Stimulated activated naive CD8-positive, alpha-beta T cell treated with anti-CD3 and anti-CD28 coated beads, Interleukin-15, Interleukin-2, amounts not matched to agents 100 U/mL and 50 U/mL, for 24 hours (primary cell): Measurements from ENCODE around the gene GAGE12H.
"Not testable (repeated sequence)": the region's sequence is repeated elsewhere in the genome, so short reads cannot be mapped to it uniquely, and the experiment has no call there.

ENCODE experiments used
- ATAC-seq: fragments of 150-1000 bp; cut with Tn5 transposase; one replicate; pipeline ENCODE4 v1.10.0; 2021
- DNase-seq: peaks from one replicate; pipeline ENCODE4 v3.0.0; 2021

GAGE12H gene

GRCh38 chrX:49579649-49580048 lies at the start of gene GAGE12H:
GAGE12H (plus strand) TSS chrX:49579949; CDS start chrX:49581104, 1,155 bp downstream.
- not testable (repeated sequence) for ATAC-seq, DNase-seq

- not testable (repeated sequence) for ATAC-seq, DNase-seq
Observed at GRCh38 chrX:49531877-49532276, 47.9 kb upstream of the GAGE12H start, which contains the start of gene GAGE12C. GAGE12C (plus strand) TSS chrX:49532177; CDS start chrX:49533332, 1,155 bp downstream.

GRCh38 chrX:49541433-49541832 lies 38.3 kb upstream of the GAGE12H start, which contains the start of gene GAGE12D:
GAGE12D (plus strand) TSS chrX:49541733; CDS start chrX:49542888, 1,155 bp downstream.
- not testable (repeated sequence) for ATAC-seq, DNase-seq

- DNase-seq, ATAC-seq: not testable (repeated sequence)
Observed at GRCh38 chrX:49550989-49551388, 28.8 kb upstream of the GAGE12H start, which contains the start of gene GAGE12E. GAGE12E (plus strand) TSS chrX:49551289; CDS start chrX:49552444, 1,155 bp downstream.

GRCh38 chrX:49560542-49560941 lies 19.2 kb upstream of the GAGE12H start, which contains the start of gene GAGE12F:
GAGE12F (plus strand) TSS chrX:49560842; CDS start chrX:49561997, 1,155 bp downstream.
- not testable (repeated sequence) for ATAC-seq, DNase-seq

- ATAC-seq, DNase-seq: not testable (repeated sequence)
Observed at GRCh38 chrX:49568728-49569127, 11.0 kb upstream of the GAGE12H start.

- not testable (repeated sequence) for ATAC-seq, DNase-seq
Observed at GRCh38 chrX:49569152-49569551, 10.6 kb upstream of the GAGE12H start.

GRCh38 chrX:49570100-49570499 lies 9.6 kb upstream of the GAGE12H start, which contains the start of gene GAGE12G:
GAGE12G (plus strand) TSS chrX:49570400; CDS start chrX:49571555, 1,155 bp downstream.
- ATAC-seq, DNase-seq: not testable (repeated sequence)

- not testable (repeated sequence) for DNase-seq
Observed at GRCh38 chrX:49589196-49589595, 9.4 kb downstream of the GAGE12H start, which contains the start of gene GAGE2A. GAGE2A (plus strand) TSS chrX:49589496; CDS start chrX:49590651, 1,155 bp downstream.

GRCh38 chrX:49589769-49590478 lies 10.2 kb downstream of the GAGE12H start:
- peak; percentile 2 for DNase-seq

More at GRCh38 chrX:49589196-49589595, 9.4 kb downstream of the GAGE12H start, which contains the start of gene GAGE2A:
- ATAC-seq, result not testable (repeated sequence)

GRCh38 chrX:49590488-49590887 lies 10.7 kb downstream of the GAGE12H start:
- not testable (repeated sequence) for ATAC-seq, DNase-seq

More at GRCh38 chrX:49589769-49590478, 10.2 kb downstream of the GAGE12H start:
- not testable (repeated sequence) for ATAC-seq

- ATAC-seq, DNase-seq: not testable (repeated sequence)
Observed at GRCh38 chrX:49598720-49599119, 19.0 kb downstream of the GAGE12H start, which contains the start of gene GAGE1. GAGE1 (plus strand) TSS chrX:49599020; CDS start chrX:49600175, 1,155 bp downstream.

GRCh38 chrX:49610718-49611310 lies 31.1 kb downstream of the GAGE12H start:
- no peak for ATAC-seq
- DNase-seq, result no peak

GRCh38 chrX:49618574-49618973 lies 38.8 kb downstream of the GAGE12H start:
- ATAC-seq (no peak), DNase-seq (no peak)

- ATAC-seq (no peak), DNase-seq (peak; percentile 32)
Observed at GRCh38 chrX:49627086-49627777, 47.5 kb downstream of the GAGE12H start.
